Upper lobe of left lung (tissue), 4 donors: ENCODE results near the gene RAB11FIP4.

Experiments
- EP300 ChIP-seq, 4 donors: sonication (generic); formaldehyde crosslinking; IDR thresholded peaks; one replicate each; pipeline ENCODE4 v1.5.1; 2017; ENCODE audit warnings: antibody characterized with exemption in 4 of 4, control low read depth in 2 of 4
- POLR2A ChIP-seq, 4 donors: fragments of 450-650 bp; IDR thresholded peaks; one replicate each; pipeline ENCODE4 v1.5.1; 2016 to 2017; ENCODE audit warnings: antibody characterized with exemption in 4 of 4, mild to moderate bottlenecking in 2 of 4
- POLR2AphosphoS5 ChIP-seq, 2 donors: sonication (generic); formaldehyde crosslinking; IDR thresholded peaks; one replicate each; pipeline ENCODE4 v1.5.1; 2017; ENCODE audit warnings: antibody characterized with exemption in 2 of 2
- TF ChIP-seq, protein P1 (sequence below), 6 experiments: fragments of 450-650 bp in 4 of 6; fragments of 200-600 bp in 2 of 6; sonication (generic) in 2 of 6; IDR thresholded peaks; one replicate each; pipeline ENCODE4 v1.5.1; 2016 to 2019; ENCODE audit warnings: antibody characterized with exemption in 6 of 6

DNA sequence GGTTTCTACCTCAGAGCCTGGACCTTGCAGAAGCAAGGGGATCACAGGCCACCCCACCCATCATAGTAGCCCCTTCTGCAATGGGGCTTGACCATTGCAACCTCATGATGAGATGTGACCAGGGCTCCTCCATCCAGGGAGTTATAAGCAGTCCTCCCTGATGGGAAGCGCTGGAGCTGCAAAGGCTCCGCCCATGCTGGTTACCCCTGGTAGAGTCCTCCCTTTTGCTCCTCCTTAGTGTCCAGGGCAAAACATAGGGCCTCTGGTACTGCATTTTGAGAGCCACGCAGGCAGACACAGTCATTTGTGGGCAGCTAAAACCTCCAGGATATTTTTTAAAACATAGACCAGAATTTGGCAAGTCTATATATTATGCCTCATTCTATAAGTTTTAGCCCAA lies 161.1 kb downstream of the RAB11FIP4 start:
- TF ChIP-seq EP300 (IDR thresholded peaks at IDR 0.05) (no peak), POLR2AphosphoS5 (IDR thresholded peaks at IDR 0.05) (no peak), POLR2A (IDR thresholded peaks at IDR 0.05) (no peak)
- TF ChIP-seq, protein P1, sequence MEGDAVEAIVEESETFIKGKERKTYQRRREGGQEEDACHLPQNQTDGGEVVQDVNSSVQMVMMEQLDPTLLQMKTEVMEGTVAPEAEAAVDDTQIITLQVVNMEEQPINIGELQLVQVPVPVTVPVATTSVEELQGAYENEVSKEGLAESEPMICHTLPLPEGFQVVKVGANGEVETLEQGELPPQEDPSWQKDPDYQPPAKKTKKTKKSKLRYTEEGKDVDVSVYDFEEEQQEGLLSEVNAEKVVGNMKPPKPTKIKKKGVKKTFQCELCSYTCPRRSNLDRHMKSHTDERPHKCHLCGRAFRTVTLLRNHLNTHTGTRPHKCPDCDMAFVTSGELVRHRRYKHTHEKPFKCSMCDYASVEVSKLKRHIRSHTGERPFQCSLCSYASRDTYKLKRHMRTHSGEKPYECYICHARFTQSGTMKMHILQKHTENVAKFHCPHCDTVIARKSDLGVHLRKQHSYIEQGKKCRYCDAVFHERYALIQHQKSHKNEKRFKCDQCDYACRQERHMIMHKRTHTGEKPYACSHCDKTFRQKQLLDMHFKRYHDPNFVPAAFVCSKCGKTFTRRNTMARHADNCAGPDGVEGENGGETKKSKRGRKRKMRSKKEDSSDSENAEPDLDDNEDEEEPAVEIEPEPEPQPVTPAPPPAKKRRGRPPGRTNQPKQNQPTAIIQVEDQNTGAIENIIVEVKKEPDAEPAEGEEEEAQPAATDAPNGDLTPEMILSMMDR (IDR thresholded peaks at IDR 0.05) = no peak
